ENCODE measurements around the gene TIMM44.
"Not testable (repeated sequence)": the region's sequence is repeated elsewhere in the genome, so short reads cannot be mapped to it uniquely, and the experiment has no call there.

Gene TIMM44

GRCh38 chr19:7953060-7953459 is 9.6 kb upstream of the TIMM44 start:
- DNase-seq (ENCODE audit: low spot score) (no peak), FAIRE-seq (no peak)

GRCh38 chr19:7947939-7948338 is 4.5 kb upstream of the TIMM44 start:
- FAIRE-seq (no peak), DNase-seq (ENCODE audit: low spot score) (no peak)

GRCh38 chr19:7944177-7944761 is 803 bp upstream of the TIMM44 start:
- DNase-seq (ENCODE audit: low spot score) (peak; percentile 67), FAIRE-seq (no peak)

GRCh38 chr19:7942981-7943443 is 454 bp downstream of the TIMM44 start:
- no peak for DNase-seq (ENCODE audit: low spot score)
- FAIRE-seq = no peak

- no peak for FAIRE-seq
- no peak for DNase-seq (ENCODE audit: low spot score)
These were observed 1.4 kb downstream of the TIMM44 start for GRCh38 chr19:7941895-7942596.

- FAIRE-seq = no peak
- no peak for DNase-seq (ENCODE audit: low spot score)
These were observed 2.6 kb downstream of the TIMM44 start for GRCh38 chr19:7940841-7941240.

- DNase-seq (ENCODE audit: low spot score) (no peak), FAIRE-seq (no peak)
These were observed 8.7 kb downstream of the TIMM44 start for GRCh38 chr19:7934766-7935165.

- FAIRE-seq = no peak
- no peak for DNase-seq (ENCODE audit: low spot score)
These were observed 9.4 kb downstream of the TIMM44 start for GRCh38 chr19:7933828-7934725.

- DNase-seq (ENCODE audit: low spot score) (no peak), FAIRE-seq (no peak)
These were observed 10.1 kb downstream of the TIMM44 start for GRCh38 chr19:7933411-7933810.

- DNase-seq (ENCODE audit: low spot score) (no peak), FAIRE-seq (no peak)
These were observed 10.6 kb downstream of the TIMM44 start for GRCh38 chr19:7932930-7933300.

GRCh38 chr19:7932276-7932929 is 11.1 kb downstream of the TIMM44 start:
- FAIRE-seq (no peak), DNase-seq (ENCODE audit: low spot score) (no peak)

GRCh38 chr19:7931221-7932061 is 12.0 kb downstream of the TIMM44 start:
- DNase-seq (ENCODE audit: low spot score) = no peak

GRCh38 chr19:7930765-7931164 is 12.7 kb downstream of the TIMM44 start:
- no peak for DNase-seq (ENCODE audit: low spot score)
- no peak for FAIRE-seq

More at GRCh38 chr19:7931221-7932061, 12.0 kb downstream of the TIMM44 start:
- FAIRE-seq = no peak

- FAIRE-seq; DNase-seq (ENCODE audit: low spot score): not testable (repeated sequence)
These were observed 13.4 kb downstream of the TIMM44 start for GRCh38 chr19:7930030-7930429.

GRCh38 chr19:7928741-7929701 is 14.4 kb downstream of the TIMM44 start:
- FAIRE-seq (no peak), DNase-seq (ENCODE audit: low spot score) (peak; percentile 52)

- DNase-seq (ENCODE audit: low spot score) (no peak), FAIRE-seq (no peak)
These were observed 15.1 kb downstream of the TIMM44 start for GRCh38 chr19:7928334-7928706.

- FAIRE-seq (no peak), DNase-seq (ENCODE audit: low spot score) (no peak)
These were observed 15.7 kb downstream of the TIMM44 start for GRCh38 chr19:7927605-7928333.

GRCh38 chr19:7926727-7927604 is 16.5 kb downstream of the TIMM44 start:
- DNase-seq (ENCODE audit: low spot score) (no peak), FAIRE-seq (no peak)

Measured in urothelium cell line (cell line).